ENCODE data around the gene MAPKAP1.

MAPKAP1 gene

GRCh38 chr9:125457357-125457756 lies 249.7 kb downstream of the MAPKAP1 start:
- TF ChIP-seq CTCF (IDR thresholded peaks at IDR 0.05; ENCODE audit: borderline replicate concordance, control extremely low read depth, extremely low read depth, insufficient read depth, missing control alignments), result no peak
- in situ Hi-C loops (cut with MboI; ENCODE audit: low sequenced_read_pairs, unreplicated experiment), result no loop called here
- no peak for DNase-seq (ENCODE audit: low spot score)

- in situ Hi-C loops (cut with MboI; ENCODE audit: low sequenced_read_pairs, unreplicated experiment), result no loop called here
- DNase-seq (ENCODE audit: low spot score), result no peak
- no peak for TF ChIP-seq CTCF (IDR thresholded peaks at IDR 0.05; ENCODE audit: borderline replicate concordance, control extremely low read depth, extremely low read depth, insufficient read depth, missing control alignments)
These were observed 251.1 kb downstream of the MAPKAP1 start for GRCh38 chr9:125455876-125456275.

- in situ Hi-C loops (cut with MboI; ENCODE audit: low sequenced_read_pairs, unreplicated experiment), result no loop called here
- no peak for TF ChIP-seq CTCF (IDR thresholded peaks at IDR 0.05; ENCODE audit: borderline replicate concordance, control extremely low read depth, extremely low read depth, insufficient read depth, missing control alignments)
- DNase-seq (ENCODE audit: low spot score), result no peak
These were observed 251.9 kb downstream of the MAPKAP1 start for GRCh38 chr9:125455132-125455531.

- in situ Hi-C loops (cut with MboI; ENCODE audit: low sequenced_read_pairs, unreplicated experiment), result no loop called here
- no peak for DNase-seq (ENCODE audit: low spot score)
- TF ChIP-seq CTCF (IDR thresholded peaks at IDR 0.05; ENCODE audit: borderline replicate concordance, control extremely low read depth, extremely low read depth, insufficient read depth, missing control alignments), result no peak
These were observed 259.7 kb downstream of the MAPKAP1 start for GRCh38 chr9:125447202-125447802.

GRCh38 chr9:125446561-125447094 lies 260.4 kb downstream of the MAPKAP1 start:
- no peak for TF ChIP-seq CTCF (IDR thresholded peaks at IDR 0.05; ENCODE audit: borderline replicate concordance, control extremely low read depth, extremely low read depth, insufficient read depth, missing control alignments)
- in situ Hi-C loops (cut with MboI; ENCODE audit: low sequenced_read_pairs, unreplicated experiment), result no loop called here
- peak; percentile 82 for DNase-seq (ENCODE audit: low spot score)

- no peak for DNase-seq (ENCODE audit: low spot score)
- no peak for TF ChIP-seq CTCF (IDR thresholded peaks at IDR 0.05; ENCODE audit: borderline replicate concordance, control extremely low read depth, extremely low read depth, insufficient read depth, missing control alignments)
- in situ Hi-C loops (cut with MboI; ENCODE audit: low sequenced_read_pairs, unreplicated experiment), result no loop called here
These were observed 262.0 kb downstream of the MAPKAP1 start for GRCh38 chr9:125444956-125445506.
